GM21390 (cell line): ENCODE data around the gene TENM3.

ENCODE experiments used
- ATAC-seq: cut with Tn5 transposase; IDR thresholded peaks from one replicate; pipeline ENCODE4 v1.9.1; 2021; ENCODE audit not compliant: unreplicated experiment

The TENM3 gene

DNA sequence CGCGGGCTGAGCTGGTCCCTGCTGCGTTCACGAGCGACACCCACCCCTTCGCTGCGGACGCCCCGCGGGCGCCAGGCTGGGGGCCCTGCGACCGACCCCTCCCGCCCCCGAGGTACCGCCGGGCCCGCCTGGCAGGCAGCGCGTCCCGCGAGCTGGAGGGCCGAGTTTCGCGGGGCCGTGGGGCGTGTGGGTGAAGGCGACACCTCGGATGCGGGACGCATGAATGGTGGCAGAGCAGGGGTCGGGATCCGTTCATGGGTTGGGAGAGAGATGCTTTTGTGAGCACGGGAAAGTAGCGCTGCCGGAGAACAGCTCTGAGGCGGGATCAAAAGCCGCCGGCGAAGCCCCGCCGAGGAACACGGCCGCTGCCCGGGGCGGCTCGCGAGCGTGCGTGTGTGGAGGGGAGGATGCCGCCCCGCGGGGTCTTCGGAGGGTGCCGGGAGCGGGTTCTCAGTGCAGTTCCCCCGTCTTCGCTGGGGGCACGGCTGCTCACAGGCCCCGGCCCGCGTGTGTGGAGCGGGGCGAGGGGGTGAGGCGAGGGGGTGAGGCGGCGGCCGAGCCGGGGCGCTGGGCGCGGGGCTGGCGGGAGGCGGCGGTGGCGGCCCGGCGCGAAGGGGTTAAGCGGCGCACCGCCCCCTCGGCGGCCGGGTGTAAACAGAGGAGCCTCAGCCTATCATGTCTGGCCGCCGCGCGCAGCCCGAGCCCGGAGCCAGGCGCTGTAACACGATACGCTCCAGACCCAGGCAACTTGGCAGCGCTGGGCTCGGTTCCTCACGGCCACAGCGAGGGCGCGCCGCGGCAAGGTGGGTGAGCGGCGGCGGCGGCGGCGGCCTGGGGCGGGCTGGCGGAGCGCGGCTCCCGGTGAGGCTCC is 205.3 kb downstream of the TENM3 start:
- ATAC-seq, result peak; percentile 90

DNA sequence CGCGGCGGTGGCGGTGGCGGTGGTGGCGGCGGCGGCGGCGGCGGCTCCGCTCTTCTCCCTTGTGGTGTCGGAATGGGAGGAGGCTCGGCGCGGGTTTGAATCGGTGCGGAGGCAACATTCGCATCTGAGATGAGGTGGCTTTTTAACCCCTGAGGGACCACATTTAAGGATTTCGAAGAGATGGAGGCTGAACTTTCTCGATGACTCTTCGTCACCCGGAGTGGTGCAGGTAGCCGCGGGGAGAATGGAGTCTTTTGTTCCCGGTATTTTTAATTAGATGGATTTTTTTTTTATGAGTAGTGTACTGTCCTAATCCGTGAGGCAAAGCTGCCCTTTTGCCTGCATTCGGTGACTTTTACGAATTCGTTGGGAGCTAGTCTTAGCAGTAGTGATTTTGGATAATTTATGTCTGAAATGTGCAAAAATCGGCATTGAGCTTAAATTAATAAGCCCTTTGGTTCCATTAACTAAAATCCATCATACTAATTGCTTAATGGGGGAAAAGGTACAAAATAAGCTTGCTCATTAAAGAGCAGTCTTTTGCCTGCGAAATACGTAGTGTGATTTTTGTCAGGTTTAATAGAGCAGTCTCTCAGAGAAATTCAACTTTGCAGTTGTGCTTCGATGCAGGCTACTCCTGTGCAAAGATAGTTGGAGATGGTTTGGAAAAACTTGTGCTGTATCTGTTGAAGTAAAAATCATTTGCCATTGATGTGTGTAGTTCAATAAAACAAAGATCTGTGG is 206.2 kb downstream of the TENM3 start:
- ATAC-seq, result peak; percentile 2

DNA sequence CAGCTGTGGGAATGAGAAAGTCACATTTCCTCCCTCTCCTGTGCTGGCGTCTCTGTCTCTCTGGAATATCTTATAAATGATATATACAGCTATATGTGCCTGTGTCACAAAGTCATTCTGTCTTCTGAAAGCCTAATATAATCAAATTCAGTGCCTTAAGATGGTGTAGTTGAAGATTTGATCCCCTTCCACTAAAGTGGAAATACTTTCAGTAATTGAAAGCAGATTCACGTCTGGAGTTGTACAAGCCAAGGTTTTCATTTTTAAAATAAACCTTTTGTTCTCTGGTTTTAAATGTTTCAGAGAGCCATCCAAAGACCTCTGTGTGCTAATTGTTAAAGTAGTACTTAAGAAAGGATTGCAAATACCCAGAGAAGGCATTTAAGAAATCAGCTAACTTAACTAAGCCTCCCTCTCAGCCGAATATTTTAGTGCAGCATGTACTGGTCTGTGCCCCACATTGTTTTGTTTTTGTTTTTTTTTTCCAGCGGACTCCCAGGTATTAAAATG is 206.8 kb downstream of the TENM3 start:
- ATAC-seq, result no peak

DNA sequence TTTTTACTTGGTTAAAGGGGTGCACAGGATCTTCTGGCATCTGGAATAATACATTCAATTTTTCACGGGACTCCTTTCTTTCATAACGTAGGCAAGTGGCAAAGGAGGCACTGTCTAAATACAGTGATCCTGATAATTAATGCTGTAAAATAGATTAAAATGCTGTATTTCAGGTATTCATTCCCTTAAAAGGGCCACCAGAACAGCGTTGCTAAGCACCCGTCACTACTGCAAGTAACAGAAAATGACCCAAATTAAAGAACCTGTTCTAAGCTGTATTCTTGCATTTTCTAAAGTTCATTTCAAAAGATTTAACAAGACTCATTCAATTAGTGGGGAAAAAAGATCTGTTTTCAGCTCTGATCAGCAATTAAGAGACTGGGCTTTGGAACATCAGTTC is 208.2 kb downstream of the TENM3 start:
- ATAC-seq, result no peak

DNA sequence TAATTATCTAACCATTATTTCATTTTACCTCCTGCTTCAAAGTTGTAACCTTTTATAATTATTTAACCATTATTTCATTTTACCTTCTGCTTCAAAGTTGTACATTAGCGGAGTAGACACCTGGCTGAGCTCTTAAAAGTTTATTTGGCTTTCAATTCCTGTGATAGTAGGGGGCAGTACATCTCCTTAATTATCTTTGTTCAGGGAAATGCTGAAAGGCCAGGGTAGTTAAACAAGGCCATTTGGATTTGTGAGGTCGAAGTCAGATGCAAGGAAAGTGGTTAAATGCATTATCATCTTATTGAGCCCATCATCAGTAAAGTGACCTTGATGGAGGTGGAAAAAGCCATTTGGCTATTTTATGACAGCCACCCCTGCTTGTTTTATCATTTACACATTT is 210.6 kb downstream of the TENM3 start:
- ATAC-seq, result no peak

DNA sequence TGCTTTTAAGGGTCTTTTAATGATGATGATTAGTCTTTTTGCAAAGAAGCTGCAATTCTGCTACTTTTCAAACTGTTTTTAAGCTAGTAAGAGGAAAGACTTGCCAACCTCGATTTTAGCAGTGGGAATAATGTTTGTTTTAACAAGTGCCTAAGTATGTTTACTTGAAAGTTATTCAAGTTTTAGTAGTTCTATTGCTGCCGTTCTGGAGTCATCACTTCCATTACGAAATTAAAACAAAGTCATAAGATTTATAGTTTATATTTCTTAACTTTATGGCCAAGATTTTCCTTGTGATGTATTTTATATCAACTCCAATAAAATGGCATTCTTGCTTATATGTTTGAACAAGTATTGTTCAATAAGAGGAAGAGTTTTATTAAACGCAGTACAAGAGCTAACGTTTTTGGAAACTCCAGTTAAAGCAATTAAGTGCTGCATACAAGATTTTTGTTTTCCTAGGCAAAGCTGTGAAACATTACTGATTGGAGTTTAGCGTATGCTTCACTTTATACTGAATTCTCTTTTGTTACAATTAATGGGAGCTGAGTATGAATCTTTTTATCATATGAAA is 211.3 kb downstream of the TENM3 start:
- no peak for ATAC-seq

DNA sequence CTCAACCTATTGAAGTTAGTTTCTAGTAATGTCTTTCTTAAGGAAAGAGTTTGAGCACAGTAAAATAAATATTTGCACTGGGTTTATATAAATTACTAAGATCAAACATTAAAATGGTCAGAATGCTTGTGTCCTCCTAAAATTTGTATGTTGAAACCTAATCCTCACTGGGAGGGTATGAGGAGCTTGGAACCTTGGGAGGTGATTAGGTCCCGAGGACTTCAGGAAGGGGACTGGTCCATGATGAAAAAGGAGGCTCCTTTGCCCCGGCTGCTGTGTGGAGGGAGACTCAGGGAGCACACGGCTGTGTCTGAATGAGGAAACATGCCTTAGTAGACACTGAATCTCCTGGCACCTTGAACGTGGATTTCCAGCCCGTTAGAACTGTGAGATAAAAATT is 221.9 kb downstream of the TENM3 start:
- no peak for ATAC-seq

DNA sequence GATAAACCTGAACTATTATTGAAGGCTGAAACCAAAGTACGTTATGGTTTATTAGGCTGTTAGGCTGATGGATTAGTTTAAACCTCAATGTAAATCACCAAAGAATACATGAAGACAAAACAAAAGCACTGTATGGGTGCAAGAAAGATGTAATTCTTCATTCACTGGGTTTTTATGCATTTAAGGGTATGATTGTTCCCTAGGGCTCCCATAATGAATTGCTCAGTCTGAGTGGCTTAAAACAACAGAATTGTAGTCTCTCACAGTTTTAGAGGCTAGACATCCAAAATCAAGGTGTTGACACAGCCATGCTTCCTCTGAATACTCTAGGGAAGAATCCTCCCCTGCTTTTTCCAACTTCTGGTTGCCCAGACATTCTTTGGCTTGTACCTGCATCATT is 222.8 kb downstream of the TENM3 start:
- no peak for ATAC-seq

DNA sequence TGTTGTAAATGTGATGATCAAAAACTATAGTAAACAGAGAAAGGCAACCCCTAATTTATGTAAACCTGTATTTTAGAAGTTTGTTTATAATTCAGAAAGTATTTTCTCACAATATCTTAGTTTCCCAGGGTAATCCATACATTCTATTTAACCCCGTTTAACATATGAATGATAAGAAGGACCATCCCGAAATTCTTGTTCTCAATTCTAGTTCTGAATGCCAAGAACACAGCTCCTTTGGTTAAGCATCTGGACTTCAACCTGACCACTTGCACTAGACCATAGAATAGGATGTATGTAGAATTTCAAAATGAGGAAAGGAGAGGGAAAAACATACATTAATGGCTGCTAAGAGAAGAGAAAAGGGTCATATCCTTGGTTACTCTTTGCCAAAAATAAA is 227.0 kb downstream of the TENM3 start:
- ATAC-seq, result no peak

DNA sequence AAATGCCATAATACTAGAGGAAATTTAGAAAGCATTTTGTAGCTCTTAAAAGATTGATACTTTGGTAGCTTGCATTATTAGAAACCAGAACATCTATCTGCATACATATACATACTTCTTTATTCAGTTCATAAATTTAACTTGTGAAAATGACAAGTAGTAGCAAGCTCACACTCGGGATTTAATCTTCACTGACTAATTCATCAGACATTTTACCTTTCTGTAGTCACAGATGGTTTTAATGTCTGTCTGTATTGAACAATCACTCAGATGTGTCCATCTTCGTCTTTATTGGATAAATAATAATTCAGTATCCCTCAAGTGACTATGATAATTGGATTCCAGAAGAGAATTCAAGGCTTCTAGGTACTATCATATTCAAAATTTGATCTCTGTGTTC is 232.3 kb downstream of the TENM3 start:
- ATAC-seq, result no peak

DNA sequence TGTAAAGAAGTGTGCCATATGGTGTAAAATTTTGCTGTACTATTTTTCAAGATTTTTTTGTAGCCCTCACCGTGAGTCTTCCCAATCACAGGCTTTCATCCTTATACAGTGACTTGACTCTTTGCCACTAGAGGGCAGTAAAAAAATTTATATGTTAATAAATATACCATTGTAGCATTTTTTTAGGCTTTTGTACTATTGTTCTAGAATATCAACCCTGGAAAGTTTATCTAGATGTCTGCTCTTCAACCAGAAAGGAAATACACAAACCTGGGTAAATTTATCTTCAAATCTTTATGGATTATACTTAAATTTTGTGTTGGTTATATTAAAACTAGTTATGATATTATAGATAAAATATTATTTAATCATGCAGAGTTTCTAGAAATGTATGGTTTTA is 235.3 kb downstream of the TENM3 start:
- ATAC-seq, result peak; percentile 81

DNA sequence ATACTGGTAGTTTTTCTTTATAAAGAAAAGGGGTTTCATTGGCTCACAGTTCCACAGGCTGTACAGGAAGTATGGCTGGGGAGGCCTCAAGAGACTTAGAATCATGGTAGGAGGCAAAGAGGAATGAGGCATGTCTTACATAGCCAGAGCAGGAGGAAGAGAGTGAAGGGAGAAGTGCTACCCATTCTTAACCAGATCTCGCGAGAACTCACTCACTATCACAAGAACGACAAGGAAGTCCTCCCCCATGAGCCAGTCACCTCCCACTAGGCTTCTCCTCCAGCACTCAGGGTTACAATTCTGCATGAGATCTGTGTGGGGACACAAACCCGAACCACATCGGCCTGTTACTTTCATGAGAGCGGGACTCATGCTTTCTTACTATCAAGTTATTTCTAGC is 240.5 kb downstream of the TENM3 start:
- no peak for ATAC-seq

DNA sequence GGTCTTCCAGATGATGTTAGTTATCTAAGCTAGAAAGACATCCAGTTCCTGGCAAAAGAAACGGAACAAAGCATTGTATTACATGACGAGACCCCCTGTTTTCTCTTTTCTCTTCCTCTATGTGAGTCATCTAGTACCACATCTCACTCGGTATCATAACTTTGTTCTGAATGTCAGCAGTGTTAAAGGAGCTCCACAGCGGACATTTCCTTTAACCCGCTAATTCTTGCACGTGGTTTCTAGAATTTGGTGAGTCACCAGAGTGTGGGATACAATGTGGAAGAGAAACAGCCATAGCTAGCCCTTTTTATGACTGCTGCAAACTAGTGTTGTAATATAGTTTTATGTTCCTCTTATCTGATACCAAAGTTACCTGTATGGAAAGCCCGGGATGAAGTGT is 243.7 kb downstream of the TENM3 start:
- ATAC-seq, result no peak

DNA sequence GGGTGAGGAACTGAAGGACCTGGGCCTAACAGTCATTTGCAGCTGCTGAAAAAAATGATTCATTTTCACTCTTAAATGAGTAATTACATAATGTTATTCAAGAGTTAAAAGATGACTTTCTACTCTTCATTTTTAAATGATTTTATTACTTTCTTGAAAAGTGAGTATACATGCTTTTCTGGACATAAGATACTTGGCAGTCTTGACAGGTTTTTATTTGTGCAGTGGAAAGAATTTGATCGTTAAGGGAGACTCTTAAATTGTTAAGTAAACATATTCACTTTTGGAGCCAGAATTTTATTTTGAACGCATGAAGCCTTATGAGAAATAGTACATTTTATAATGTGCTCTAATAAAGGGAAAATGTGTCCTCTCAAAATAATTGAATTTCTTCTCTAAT is 245.7 kb downstream of the TENM3 start:
- ATAC-seq, result no peak

DNA sequence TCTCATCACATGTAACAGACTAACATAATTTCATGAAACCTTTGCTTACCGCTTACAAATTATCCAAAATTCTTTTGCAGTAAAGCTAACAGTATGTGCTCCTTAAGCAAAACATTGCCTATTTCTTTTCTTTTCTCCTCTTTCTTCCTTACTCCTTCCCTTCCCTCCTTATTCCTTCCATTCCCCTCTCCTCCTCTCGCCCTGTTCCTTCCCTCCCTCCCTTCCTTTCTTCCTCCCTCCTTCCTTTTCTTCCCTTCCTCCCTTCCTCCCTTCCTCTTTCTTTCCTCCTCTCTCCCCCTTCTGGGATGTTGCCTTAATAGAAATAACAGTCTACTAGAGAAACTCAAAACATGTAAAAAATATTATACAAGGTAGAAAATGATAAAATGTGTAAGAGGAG is 246.4 kb downstream of the TENM3 start:
- ATAC-seq, result no peak

DNA sequence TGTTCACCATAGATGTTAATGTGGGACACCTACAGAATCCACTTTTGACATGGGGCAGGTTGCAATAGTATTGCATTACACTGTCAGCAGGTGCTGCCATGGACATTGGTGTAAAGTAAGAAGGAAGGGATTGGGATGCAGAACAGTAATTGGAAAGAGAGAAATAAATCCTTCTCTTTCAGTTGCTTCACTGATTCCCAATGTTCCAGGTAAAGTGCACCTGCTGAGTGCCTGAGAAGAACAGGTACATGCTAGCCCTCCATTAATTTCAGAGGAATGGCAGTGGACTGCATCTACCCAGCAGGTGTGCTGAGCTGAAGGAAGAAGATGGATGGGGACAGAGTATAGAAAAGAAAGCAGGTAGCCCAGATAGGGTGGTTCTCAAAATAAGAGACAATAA is 248.5 kb downstream of the TENM3 start:
- peak; percentile 25 for ATAC-seq

DNA sequence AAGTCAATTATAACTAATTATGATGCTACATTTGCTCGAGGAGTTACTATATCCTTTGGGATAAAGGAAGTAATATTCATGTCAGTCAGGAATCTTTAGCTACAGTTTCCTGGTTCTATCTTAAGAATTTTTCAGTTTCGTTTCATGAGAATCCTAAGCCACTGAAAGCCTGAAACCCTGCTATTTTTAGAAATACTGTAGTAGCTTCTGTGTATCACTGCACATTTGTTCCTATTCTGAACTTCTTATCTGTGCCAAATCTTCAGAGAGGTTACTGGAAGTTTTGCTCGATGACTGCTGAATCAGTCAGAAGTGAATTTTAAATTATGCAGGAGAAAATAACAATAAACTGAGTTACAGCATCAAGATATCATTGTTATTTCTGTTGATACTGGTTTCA is 249.2 kb downstream of the TENM3 start:
- peak; percentile 54 for ATAC-seq

DNA sequence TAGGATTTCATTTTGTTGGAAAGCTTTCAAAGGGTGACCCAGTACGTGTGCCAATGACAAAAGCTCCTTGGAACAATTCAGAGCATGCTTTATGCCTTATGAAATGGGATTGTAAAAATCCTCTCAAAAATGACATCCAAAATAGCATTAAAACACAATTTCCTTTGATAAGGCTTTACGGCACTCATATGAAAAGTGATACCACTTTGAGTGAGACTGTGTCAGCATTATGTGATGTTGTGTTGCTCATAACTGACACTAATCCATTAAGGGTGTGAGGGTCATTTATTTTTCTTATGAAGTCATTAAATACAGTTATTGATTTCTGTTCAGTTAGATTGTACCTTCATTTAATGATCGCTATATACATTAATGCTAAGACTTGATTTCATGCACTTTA is 250.2 kb downstream of the TENM3 start:
- no peak for ATAC-seq

DNA sequence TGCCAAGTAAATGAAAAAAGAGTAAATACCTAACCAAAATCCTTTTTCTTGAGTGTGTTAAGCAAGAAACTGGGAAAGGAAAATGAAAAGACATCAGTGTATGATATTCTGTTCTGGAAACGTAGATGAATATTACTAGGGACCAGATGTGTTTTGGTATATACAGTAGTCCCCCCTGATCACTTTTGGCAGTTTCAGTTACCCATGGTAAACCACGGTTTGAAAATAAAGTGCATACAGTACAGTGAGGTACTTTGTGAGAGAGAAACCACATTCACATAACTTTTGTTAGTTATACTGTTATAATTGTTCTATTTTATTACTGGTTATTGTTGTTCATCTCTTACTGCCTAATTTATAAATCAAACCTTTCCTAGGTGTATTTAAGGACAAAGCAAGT is 250.9 kb downstream of the TENM3 start:
- ATAC-seq, result peak; percentile 67

DNA sequence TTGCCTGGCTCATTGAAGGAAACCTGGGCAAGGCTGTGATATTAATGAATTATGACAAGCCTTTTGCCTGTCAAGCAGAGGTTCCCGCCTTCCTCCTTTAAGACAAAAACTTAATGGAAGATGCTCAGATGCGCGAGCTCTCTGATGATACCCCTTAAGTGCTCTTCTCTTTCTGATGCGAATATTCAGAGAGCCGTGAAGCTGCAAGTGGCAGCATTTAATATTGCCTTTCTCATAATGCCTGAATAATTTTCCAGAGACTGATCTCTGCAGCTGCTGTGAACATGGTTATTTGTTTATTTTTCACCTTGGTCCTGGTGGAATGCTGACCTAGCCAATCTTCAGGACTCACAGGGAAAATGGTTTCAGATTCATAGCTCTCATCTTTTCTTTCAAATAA is 251.8 kb downstream of the TENM3 start:
- no peak for ATAC-seq

DNA sequence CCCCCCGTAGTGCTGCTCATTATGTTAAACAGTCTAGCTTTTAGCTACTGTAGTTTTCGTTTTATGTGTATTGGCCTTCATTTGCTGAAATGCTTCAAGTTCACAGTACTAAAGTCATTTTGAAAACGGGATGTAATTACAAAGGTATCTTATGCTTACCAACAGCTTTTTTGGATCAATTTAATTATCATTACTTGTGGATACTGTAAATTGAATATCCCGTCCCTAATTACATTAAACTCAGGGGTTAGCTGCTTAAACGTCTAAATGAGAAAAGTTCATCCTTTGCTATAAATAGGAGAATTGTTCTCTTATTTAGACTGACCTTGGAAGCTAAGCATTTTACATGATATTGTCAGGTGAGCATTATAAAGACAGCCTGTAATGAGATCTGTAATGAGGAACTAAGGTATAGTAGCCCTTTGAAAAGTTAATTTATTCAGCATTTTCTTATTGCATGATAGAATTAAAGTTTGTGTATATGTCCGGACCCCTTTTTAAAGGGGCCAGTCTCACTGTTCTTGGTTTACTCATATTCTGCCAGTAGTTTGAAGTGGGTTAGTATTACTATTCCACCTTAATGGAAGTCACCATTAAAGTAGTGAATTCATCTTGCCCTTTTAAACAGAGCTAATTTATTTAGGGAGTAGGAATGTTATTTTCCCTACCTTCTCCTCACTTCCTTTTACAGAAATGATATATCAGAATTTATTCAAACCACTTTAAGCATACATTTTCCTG is 252.6 kb downstream of the TENM3 start:
- no peak for ATAC-seq
